ENCODE data around the gene KAZALD1.

KAZALD1 gene

DNA sequence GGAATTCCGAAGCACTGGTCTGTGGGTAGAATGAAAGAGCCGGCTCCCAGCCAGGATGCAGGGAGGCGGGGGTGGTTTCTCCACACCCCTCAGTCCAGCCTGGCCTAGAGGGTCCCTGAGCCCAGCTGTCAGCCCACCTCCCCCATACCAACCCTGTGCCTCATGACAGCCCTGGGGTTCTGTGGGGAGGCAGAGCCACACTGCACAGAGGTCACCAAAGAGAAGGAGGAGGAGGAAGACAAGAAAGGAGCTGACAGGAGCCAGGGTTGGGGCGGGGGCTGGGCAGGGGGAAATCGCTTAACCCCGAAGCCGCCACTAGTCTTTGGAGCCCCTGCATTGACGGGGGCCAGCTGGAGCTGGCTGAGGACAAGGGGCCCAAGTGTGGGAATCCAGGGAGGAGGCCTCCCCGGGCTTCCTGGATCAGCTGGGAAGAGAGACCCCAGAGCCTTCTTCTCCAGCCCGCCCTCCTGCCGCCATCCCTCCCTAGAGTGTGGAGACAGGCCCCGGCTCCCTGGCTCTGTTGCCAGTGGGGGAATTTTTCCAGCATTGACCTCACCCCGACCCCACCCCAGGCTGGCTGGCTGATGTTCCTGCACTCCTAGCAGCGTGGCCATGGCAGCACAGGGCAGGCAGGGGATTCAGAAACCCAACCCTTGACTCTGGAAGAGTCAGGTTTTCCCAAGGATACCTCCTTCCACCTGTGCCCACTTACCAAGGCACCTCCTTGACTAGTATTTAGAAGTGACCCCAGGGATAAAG is 32.5 kb downstream of the KAZALD1 start:
- DNase-seq (ENCODE audit: low read depth in 2 of 2) = no peak

DNA sequence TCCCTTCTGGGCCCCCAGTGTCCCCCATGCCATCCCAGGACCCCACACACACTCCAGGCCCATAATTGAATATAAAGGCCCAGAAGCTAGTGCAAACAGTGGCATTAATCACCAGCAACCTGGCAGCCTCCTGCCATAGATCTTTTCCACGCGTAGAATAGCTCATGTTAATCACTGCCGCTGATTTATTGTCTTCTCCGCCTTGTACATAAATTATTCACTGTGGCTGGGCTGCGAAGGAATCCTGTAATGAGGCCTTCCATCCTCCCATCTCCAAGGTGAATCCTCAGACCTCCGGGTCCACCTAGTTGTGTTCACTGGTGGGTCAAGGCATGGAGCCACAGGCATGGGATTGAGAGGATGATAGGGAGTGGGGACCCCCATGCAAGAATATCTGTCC is 33.2 kb downstream of the KAZALD1 start:
- no peak for DNase-seq (ENCODE audit: low read depth in 2 of 2)

DNA sequence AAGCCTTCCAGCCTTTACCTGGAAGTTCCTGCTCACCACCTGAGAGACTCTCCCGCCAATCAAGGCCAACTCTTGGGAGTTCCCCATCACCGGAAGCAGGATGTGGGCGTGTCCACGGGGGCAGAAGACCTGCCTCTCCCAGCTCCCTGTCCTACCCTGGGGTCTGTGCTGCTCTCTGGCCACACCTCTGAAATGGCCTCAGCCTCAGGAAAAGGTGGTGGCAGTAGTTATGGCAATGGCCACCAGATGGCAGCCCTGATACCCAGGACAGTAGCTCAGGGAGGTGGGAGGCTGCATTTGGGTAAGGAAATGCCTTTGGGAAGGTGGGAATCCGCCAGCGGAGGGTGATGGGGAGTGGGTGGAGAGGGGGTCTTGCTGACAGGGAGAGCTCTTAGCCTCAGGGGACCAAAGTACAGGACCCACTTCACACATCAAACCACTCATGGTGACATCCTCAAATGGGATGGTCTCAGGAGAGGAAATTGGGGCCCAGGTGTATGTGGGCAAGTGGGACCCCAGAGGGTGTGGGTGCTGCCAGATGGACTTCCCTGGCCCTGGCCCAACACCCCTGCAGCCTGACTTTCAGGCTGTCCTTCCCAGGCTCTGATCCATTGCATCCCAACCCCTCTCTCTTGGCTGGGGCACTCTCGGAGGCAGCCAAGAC is 33.9 kb downstream of the KAZALD1 start:
- peak; percentile 27 to 35 for DNase-seq (ENCODE audit: low read depth in 2 of 2)

DNA sequence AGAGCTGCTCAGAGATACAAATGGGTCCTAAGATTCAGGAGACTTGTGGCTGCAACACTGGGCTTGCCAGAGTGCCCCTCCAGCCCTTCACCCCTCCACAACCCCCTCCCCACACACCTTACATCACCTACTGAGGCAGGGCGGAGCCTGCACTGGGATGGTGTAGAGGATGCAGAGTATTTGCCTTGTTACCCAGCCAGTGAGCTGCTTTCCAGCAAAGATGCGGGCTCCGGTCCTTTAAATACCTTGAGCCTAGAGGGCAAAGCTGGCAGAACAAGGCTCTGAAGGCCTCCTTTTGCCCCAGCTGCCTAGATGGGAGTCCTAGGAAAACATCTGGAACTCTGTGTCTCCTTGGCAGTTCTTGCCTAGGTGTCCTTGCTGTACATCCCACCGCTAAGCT is 34.6 kb downstream of the KAZALD1 start:
- DNase-seq (ENCODE audit: low read depth in 2 of 2) = no peak

DNA sequence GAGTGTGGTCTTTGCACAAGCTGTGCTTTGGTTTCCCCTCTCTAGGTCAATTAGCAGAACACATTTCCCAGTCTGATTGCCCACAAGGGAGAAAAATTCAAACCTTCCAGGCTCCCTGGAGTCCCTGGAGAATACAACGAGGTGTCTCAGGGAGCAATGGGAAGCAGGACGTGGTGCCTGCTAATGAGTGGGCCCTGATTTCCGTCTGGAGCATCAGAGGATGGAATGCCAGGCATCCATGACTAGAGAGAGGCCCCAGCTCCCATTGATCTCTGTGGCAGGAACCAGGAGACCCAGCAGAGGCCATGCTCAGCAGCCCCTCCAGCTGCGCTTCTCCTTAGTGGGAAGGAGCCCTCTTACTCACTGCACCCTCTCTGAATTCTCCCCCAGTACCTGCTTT is 36.1 kb downstream of the KAZALD1 start:
- no peak for DNase-seq (ENCODE audit: low read depth in 2 of 2)

DNA sequence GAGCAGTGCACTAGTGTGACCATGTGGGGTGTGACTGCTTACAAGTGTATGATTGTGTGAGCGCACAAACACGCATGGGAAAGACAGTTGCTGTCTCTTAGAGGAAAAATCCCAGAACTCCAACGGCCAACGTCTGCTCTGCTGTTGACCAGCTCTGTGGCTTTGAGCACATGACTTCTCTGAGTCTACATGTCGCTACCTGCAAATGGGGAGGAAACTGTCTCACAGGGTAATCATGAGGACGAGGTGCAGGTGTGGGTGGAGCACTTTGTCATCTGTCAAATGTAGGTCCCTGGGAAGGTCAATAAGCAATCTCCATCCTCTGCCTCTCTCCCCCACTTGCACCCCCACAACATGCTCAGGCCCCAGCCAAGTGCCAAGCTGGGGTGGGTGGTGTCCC is 38.1 kb downstream of the KAZALD1 start:
- no peak for DNase-seq (ENCODE audit: low read depth in 2 of 2)

DNA sequence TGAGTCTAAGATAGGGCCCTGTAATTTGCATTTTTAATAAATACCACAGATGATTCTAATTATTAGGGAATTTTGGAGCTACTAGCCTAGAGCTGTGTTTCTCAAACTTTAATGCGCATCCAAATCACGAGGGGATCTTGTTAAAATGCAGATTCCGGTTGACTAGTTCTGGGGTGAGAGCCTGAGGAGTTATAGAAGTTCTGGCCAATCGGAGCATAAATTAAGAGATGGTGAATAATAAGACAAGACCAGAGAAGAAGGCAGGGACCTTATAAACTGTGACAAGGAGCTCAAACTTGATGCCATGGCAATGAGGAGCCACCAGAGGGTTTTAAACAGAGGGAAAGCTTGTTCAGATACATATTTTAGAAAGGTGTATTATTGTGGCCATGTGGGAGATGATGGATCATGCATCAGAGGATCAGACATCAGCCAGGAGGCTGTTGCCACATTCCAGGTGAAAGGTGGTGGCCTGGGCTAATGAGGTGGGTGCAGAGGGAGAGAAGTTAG is 39.6 kb downstream of the KAZALD1 start:
- DNase-seq (ENCODE audit: low read depth in 2 of 2) = no peak

DNA sequence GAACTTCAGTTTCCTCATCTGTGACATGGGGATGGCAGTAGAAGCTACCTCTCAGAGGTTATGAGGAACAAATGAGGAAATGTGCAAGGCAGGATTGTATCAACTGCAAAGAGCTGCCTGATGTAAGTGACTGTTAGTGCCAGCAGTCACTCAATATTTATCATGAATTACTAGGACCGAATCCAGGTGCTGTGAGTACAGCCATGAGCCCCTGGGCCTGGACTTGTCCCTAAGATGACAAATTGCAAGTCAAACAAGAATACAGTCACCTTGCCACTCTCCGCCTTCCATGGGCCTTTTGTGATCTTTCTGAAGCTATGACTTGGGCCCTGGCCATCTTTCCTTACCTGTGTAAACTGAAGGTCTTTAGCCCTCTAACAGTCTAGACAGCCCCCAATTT is 41.6 kb downstream of the KAZALD1 start:
- no peak for DNase-seq (ENCODE audit: low read depth in 2 of 2)

DNA sequence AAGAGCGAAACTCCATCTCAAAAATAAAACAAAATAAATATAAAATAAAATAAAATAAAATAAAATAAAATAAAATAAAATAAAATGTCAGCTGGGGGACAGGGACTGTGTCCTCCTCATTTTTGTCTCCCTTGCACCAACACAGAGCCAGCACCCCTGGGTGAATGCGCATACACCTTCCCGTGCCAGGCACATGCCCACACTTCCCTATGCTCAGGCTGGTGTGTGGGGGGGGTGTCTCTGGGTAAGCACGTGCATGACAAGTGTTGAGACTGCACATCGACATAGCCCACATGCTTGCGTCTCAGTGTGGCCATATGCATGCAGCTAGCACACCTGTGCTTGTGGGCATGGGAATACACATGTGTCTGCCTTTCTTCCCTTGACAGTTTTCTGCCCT is 44.6 kb downstream of the KAZALD1 start:
- DNase-seq (ENCODE audit: low read depth in 2 of 2) = no peak

DNA sequence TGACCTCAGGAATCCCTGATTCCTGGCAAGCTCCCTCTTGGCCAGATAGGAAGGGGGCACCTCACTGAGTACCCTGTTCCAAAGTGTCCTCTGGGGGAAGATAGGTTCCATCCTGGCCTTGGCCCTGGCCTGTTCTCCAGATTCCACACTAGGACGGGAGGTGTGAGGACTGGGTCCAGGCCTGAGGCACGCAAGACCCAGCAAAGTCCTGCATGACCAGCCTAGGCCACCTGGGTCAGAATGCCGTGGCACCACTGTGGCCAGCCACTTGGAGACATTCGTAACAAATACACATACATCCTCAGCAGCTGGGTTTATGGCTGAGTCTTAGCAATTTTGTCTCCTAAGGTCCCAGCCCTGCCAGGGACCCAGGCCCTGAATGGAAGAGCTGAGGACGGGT is 46.0 kb downstream of the KAZALD1 start:
- no peak for DNase-seq (ENCODE audit: low read depth in 2 of 2)

DNA sequence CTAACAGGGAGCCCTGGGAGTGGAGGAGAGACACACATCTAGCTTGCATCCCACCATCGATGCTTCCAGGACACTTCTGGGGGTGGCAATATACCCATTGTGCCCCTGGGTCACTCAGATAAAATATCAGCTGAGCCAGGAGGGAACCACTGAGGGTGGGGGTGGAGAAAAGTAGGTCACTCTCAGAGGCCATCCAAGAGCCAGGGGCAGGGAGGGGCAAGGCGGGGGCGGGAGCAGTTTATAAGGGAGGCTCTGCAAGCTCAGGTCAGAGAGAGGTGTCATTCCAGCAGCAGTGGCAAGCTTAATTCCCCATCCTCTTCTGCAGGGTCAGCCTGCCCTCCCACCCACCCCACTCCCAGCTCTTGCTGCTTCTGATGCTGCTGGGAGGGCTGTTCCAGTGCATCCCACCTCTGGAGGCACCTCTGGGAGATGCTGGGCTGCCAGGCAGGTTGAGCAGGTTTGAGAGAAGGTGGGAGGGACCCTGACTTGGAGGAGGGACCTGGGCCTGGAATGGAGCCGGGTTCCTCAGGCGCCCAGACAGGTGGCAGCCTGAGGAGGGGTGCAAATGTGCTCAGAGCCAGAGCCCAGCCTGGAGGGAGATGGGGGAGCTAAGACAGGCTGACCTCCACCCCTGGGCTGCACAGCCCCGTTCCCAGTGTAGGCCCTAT is 49.2 kb downstream of the KAZALD1 start:
- no peak for DNase-seq (ENCODE audit: low read depth in 2 of 2)

DNA sequence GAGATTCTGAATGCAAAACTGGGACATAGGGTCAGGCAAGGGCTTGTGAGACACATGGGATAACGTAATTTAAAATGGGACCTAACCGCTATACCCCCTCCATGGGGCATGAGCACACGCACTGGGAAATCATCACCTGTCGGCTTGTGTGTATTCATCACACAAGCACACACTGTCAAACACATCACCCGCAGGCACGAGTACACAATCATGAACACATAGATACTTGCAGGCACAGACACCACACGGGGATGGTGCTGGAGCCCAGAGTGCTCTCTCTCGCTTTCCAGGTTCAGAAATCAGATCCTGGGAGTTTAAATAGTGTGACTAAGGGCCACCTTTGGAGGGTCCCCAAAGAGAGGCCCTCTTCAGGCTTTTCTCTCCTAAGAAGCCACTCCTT is 49.8 kb downstream of the KAZALD1 start:
- DNase-seq (ENCODE audit: low read depth in 2 of 2) = no peak

DNA sequence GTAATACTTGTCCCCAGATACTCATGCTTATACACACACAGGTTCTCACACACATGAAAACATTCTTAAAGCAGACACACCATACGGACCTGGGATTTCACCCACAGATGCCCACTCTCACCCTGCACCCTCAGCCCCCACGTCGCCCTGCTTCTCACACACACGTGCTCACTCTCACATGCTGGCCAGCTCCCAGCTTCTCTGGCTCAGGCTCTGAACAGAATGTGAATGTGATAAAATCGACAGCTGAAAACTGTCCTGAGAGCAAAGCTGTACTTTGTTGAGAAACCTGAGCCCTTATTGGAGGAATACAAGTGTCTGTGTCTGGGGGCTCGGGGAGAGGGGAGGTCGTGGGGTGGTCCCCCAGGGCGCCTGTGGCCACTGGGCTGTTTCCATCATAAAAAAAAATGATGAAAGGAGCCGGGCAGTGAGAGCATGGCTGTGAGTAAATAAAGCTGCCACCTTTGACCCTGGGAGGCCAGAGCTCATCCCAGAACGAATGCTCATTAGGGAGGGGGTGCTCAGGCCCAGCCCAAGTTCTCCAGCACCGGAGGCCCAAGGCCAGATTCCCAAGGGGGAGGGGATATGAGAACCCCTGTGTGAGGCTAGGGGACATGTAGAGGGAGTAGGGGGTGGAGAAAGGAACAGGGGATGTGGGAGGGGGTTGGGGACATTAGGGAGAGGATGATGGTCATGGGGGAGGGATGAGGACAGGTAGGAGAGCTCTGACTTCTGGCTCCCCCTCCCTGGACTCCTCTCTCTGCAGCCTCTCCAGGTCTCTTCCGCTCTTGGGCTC is 51.2 kb downstream of the KAZALD1 start:
- DNase-seq (ENCODE audit: low read depth in 2 of 2) = no peak

DNA sequence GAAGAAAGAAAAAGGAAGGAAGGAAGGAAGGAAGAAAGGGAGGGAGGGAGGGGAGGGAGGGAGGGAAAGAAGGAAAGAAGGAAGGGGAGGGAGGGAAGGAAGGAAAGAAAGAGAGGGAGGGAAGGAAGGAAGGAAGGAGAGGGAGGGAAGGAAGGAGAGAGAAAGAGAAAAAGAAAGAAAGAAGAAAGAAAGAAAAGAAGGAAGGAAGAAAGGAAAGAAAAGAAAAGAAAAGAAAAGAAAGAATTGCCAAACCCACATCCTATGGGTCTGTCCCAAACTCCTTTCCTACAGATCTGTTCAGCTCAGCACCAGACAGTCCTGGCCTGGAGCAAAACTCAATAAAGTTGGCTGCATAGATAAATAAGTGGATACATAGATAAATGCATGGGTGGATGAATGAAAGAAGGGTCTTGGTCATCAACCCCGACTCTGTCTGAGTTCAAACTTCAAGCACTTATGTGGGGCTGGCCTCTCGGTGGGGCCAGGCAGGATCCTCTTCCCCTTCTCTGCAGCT is 52.2 kb downstream of the KAZALD1 start:
- DNase-seq (ENCODE audit: low read depth in 2 of 2) = no peak

DNA sequence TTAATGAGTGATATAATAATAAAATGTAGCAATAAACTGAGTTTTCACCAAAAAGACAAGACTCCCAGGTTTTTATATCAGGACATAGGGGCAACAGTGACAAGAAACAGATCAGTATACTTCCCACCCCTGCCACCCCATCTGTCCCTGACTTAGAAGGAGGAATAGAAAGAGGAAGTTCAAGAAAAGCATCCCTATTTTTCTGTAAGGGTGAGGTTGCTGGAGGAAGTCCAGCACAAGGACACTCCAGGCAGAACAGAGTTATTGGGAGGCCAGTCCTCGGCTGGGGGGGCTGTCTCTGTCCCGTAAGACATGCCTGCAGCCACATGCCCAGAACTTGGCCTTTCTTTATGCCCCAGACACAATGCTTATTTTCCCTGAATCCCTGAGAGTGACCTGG is 52.9 kb downstream of the KAZALD1 start:
- DNase-seq (ENCODE audit: low read depth in 2 of 2) = no peak
